ENCODE results near the gene ALDH4A1. TPM values are rescaled to one million over a fixed set of nuclear protein-coding genes. Genes with fewer than 3 reads are reported as not detected.
A peak's percentile ranks its signal among the peaks of the same experiment; 100 is the strongest.

The ALDH4A1 gene
- total RNA-seq, 1 experiment from 2014 or later, result 18.4 TPM

DNA sequence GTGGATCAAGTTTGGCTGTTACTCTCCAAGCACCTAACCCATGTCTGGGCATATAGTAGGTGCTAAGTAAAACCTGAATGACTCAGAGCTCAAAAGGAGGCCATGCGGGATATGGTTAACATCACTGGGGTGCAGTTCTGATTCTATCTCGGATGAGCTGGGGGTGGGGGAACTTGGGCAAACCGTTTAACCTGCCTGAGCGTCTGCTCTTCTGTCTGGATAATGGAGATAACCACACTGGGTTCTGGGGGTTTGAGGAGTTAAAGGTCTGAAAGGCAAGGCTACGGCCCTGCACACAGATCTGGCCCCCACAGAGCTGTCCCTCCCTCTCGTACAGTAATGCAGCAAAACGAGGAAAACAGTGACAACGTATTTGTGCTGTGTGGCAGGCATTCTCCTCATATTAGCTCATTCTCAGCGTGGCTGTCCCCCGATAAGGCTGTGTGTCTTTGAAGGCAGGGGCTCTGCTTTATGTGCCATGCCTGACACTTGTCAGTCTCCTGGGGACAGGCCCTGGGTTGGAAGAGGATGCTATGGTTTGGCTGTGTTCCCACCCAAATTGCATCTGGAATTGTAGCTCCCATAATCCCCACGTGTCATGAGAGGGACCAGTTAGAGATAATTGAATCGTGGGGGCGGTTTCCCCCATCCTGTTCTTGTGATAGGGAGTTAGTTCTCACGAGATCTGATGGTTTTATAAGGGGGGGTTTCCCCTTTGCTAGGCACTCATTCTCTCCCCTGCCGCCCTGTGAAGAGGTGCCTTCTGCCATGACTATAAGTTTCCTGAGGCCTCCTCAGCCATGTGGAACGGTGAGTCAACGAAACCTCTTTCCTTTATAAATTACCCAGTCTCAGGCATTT lies 6.8 kb upstream of the ALDH4A1 start:
- ChIA-PET CTCF (no interaction called here), POLR2A (ENCODE audit: low non-redundant PET) (interaction anchor here (0.9 kb wide), 1 partner anchor 60 kb away, joined by 4 read pairs; no protein-coding TSS in a partner anchor)
- H3K4me3 ChIP-seq (ENCODE audit: low read depth, low read length, poor library complexity, severe bottlenecking), result no peak overlapping the region
- intact Hi-C loops (cut with micrococcal nuclease; ENCODE audit: unreplicated experiment), result loop anchor here (10.0 kb wide), 1 partner anchor 746 kb away; no protein-coding TSS in a partner anchor
- no peak for TF ChIP-seq EZH2 (IDR thresholded peaks at IDR 0.05; ENCODE audit: borderline replicate concordance, low read depth, low read length, poor library complexity, severe bottlenecking)
- TF ChIP-seq, protein P1, sequence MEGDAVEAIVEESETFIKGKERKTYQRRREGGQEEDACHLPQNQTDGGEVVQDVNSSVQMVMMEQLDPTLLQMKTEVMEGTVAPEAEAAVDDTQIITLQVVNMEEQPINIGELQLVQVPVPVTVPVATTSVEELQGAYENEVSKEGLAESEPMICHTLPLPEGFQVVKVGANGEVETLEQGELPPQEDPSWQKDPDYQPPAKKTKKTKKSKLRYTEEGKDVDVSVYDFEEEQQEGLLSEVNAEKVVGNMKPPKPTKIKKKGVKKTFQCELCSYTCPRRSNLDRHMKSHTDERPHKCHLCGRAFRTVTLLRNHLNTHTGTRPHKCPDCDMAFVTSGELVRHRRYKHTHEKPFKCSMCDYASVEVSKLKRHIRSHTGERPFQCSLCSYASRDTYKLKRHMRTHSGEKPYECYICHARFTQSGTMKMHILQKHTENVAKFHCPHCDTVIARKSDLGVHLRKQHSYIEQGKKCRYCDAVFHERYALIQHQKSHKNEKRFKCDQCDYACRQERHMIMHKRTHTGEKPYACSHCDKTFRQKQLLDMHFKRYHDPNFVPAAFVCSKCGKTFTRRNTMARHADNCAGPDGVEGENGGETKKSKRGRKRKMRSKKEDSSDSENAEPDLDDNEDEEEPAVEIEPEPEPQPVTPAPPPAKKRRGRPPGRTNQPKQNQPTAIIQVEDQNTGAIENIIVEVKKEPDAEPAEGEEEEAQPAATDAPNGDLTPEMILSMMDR (conservative IDR thresholded peaks at IDR 0.05; ENCODE audit: low read depth, low read length), result no peak
- no peaks in the 10 kb centered on the region for H3K9me3 ChIP-seq (ENCODE audit: low read depth, low read length, poor library complexity, severe bottlenecking)
- no peak overlapping the region for H3K27ac ChIP-seq (ENCODE audit: low read depth, low read length, poor library complexity, severe bottlenecking)
- BruUV-seq (replicated peaks), result no TSS peak
- no peaks in the 10 kb centered on the region for H3K27me3 ChIP-seq (replicated peaks; ENCODE audit: insufficient read depth, low read depth, low read length, poor library complexity)
- peaks cover 14% of the 10 kb centered on the region for H3K36me3 ChIP-seq (ENCODE audit: insufficient read depth, low read length, poor library complexity, severe bottlenecking)
- peaks cover 14% of the 10 kb centered on the region for H3K4me1 ChIP-seq (ENCODE audit: insufficient read depth, low read length, poor library complexity, severe bottlenecking)
- DNase-seq (ENCODE audit: low spot score), result peak; percentile 62

DNA sequence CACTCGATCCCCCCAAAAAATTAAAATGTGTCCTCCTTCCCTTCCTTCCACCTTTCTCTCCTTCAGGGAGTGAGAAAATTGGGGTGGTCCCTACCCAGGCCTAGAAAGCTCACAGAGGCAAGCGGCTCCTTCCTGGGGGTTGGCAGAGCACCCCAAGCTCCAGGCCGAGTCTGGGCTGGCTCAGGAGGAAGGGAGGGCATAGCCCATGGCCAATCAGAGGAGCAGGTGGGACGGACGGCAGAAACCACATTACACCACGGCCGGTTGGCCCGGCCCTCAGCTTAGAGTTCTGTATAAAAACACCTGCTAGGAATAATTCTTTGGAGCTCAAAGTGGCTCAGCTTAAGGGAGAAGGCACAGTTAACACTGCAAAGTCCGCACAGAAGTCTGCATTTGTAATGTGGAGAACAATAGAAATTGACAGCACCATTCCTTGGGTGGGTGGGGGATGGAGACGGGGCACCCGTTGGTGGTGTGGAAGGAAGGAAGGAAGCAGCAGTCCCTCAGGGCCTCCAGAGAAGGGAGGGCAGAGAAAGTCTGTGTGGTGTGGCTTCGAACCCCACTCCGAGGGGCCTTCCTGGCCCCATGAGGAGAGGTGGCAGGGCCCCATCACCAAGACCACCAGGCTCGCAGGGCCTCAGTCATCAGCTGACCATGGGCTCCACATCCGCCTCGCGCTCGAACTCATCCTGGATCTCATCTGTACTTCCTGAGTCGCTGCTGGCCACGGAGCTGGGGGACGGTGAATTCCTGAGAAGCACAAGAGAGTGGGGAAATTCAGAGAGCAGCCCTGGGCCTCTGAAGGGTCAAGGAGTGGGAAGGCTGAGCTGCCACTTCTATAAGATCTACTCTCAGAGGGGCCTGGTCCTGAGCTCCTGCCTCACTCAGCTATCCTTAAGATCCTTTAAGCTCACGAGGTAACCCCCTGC lies 5.8 kb upstream of the ALDH4A1 start:
- Histone ChIP-seq H3K27ac (ENCODE audit: low read depth, low read length, poor library complexity, severe bottlenecking) (peak overlapping the region; percentile 37), H3K27me3 (replicated peaks; ENCODE audit: insufficient read depth, low read depth, low read length, poor library complexity) (no peaks in the 10 kb centered on the region), H3K36me3 (ENCODE audit: insufficient read depth, low read length, poor library complexity, severe bottlenecking) (peaks cover 14% of the 10 kb centered on the region), H3K9me3 (ENCODE audit: low read depth, low read length, poor library complexity, severe bottlenecking) (no peaks in the 10 kb centered on the region), H3K4me3 (ENCODE audit: low read depth, low read length, poor library complexity, severe bottlenecking) (no peak overlapping the region), H3K4me1 (ENCODE audit: insufficient read depth, low read length, poor library complexity, severe bottlenecking) (peaks cover 9% of the 10 kb centered on the region)
- BruUV-seq (replicated peaks), result no TSS peak
- TF ChIP-seq, protein P1 (conservative IDR thresholded peaks at IDR 0.05; ENCODE audit: low read depth, low read length), result no peak
- no peak for TF ChIP-seq EZH2 (IDR thresholded peaks at IDR 0.05; ENCODE audit: borderline replicate concordance, low read depth, low read length, poor library complexity, severe bottlenecking)
- POLR2A ChIA-PET (ENCODE audit: low non-redundant PET), result interaction anchor here (0.9 kb wide), 1 partner anchor 59 kb away, joined by 4 read pairs; no protein-coding TSS in a partner anchor
- CTCF ChIA-PET, result interaction anchor here (0.6 to 2.1 kb wide), 3 partner anchors 18 to 202 kb away, joined by 3 to 8 read pairs (median 3); no protein-coding TSS in a partner anchor
- intact Hi-C loops (cut with micrococcal nuclease; ENCODE audit: unreplicated experiment), result loop anchor here (2.0 to 10.0 kb wide), 2 partner anchors 189 to 747 kb away; no protein-coding TSS in a partner anchor
- DNase-seq (ENCODE audit: low spot score), result no peak
